GM19328 (cell line): ENCODE results near the gene RBBP6.
"Not testable (repeated sequence)": the region's sequence is repeated elsewhere in the genome, so short reads cannot be mapped to it uniquely, and the experiment has no call there.

Experiments
- ATAC-seq: cut with Tn5 transposase; IDR thresholded peaks from one replicate; pipeline ENCODE4 v1.9.1; 2021; ENCODE audit warnings: mild to moderate bottlenecking, moderate library complexity; ENCODE audit not compliant: unreplicated experiment

Gene RBBP6, protein sequence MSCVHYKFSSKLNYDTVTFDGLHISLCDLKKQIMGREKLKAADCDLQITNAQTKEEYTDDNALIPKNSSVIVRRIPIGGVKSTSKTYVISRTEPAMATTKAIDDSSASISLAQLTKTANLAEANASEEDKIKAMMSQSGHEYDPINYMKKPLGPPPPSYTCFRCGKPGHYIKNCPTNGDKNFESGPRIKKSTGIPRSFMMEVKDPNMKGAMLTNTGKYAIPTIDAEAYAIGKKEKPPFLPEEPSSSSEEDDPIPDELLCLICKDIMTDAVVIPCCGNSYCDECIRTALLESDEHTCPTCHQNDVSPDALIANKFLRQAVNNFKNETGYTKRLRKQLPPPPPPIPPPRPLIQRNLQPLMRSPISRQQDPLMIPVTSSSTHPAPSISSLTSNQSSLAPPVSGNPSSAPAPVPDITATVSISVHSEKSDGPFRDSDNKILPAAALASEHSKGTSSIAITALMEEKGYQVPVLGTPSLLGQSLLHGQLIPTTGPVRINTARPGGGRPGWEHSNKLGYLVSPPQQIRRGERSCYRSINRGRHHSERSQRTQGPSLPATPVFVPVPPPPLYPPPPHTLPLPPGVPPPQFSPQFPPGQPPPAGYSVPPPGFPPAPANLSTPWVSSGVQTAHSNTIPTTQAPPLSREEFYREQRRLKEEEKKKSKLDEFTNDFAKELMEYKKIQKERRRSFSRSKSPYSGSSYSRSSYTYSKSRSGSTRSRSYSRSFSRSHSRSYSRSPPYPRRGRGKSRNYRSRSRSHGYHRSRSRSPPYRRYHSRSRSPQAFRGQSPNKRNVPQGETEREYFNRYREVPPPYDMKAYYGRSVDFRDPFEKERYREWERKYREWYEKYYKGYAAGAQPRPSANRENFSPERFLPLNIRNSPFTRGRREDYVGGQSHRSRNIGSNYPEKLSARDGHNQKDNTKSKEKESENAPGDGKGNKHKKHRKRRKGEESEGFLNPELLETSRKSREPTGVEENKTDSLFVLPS (N-terminal part only)

DNA sequence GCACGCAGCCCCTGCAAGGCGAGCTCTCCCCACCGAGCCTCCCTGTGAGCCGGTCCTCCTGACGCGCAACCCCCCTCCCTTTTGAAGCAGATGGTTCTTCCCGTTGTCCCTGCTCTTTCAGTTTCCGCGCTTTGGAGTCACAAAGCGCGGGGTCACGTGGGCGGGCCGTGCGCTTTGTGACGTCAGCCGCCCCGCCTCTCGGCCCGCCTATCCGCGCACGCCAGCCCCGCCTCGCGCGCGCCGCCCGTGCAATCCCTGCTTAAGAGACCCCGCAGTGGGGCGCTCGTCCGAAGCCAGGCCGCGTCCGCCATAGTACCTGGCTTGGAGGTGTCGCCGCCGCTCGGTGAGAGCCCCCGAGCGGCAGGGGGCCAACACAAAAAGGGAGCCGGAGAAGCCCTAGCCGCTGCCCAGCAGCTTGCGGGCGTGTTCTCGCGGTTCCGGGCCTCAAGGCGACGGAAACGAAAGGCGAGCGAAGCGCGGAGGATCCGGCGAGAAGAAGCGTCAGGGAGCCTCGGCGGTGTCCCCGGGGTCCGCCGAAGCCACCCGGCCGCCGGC lies at the start of gene RBBP6:
RBBP6 (plus strand) TSS at position 272 of the 555 bp plus-strand sequence. CDS start 1,061 bp downstream, outside the sequence.
- peak; percentile 90 for ATAC-seq

DNA sequence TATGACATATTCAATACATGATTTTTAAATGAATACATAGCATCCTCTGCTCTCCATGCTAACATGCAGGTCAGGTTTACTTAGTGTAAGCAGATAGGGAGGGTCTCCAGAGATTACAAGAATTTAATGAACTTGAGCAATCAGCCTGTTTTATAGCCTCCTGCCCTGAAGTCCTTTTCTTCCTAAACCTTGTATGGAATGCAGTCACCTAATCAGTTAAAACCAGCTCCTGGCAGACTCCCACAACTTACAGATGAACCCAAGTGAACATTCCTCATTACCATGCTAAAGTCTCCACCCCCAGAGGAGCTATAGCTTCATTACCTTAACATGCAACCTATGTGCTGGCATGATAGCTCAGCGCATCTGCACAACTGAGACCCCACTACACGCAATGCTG lies 48.5 kb upstream of the RBBP6 start:
- ATAC-seq = no peak

DNA sequence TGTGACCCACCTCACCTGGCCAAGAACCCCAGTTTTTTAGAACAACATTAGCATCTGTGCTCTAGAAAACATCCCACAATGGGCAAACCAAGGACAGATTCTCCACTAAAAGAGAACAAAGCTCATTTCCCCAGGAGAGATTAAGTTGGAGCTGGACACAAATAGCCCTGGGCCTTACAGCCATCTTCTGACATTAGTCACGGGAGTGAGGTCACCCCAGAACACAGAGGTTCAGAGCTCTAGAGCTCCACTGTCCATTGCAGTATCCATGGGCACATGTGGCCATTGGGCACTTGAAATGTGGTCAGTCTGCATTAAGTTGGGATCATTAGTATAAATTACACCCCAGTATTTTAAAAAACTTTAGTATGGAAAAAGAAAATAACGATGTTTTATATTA lies 47.6 kb upstream of the RBBP6 start:
- ATAC-seq = no peak

DNA sequence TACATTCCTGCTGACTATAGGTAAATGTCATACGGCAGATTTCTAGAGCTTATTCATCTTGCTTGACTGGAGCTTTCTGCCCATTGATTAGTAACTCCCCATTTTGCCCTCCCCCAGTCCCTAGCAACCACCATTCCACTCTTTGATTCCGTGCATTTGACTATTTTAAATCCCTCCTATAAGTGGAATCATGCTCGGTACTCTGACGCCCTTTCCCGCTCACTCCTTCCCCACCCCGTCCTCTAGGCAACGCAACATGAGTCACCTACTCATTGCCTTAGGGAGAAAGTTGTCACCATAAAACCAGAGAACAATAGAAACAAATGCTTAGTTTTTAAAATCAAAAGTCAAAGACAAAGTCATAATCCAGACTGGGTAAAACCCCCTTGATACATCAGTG lies 45.5 kb upstream of the RBBP6 start:
- ATAC-seq = no peak

DNA sequence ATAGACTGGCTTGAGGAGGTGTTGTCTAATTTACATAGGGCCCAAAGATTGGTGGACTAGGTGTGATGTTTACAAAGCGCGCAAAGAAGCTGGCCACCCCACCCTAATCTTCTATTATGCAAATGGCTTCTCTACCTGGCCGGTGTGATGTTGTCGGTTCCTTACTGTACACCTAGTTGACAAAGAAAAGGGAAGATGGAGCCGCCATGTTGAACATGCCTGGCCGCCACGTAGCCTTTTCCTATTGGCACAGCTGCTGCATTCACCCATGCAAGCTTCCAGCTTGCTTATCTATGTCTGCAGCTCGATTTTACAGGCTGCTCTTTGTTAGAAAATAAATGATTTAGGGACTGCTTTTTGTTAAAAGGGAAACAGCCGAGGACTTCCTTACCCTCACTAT lies 44.2 kb upstream of the RBBP6 start:
- not testable (repeated sequence) for ATAC-seq

DNA sequence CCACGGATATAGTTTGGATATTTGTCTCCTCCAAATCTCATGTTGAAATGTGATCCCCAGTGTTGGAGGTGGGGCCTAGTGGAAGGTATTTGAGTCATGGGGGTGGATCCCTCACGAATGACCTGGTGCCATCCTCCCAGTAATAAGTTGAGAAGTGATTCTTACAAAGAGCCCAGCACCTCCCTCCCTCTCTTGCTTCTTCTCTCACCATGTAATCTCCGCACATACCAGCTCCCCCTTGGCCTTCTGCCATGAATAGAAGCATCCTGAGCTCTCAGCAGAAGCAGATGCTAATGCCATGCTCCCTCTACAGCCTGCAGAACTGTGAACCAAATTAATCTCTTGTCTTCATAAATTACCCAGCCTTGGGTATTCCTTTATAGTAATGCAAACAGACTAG lies 41.9 kb upstream of the RBBP6 start:
- ATAC-seq = no peak

DNA sequence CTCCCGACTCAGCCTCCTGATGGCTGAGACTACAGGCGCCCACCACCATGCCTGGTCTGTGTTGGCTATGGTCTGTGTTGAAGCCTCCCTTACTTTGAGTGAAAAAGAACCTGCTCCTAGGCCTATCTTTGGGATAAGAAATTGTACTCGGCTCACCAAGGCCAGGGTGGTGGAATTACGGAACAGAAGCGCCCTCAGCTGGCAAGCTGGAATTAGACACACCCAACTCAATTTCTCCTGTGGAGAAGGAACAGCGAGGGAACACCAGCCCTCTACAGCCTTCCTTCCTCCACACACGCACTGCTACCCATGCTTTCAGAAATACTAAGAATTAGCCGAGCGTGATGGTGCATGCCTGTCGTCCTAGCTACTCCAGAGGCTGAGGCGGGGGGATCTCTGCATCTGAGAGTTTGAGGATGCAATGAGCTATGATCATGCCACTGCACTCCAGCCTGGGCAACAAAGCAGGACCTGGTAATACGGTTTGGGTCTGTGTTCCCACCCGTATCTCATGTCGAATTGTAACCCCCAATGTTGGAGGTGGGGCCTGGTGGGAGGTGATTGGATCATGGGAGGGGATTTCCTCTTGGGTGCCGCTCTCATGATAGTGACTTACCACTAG lies 40.1 kb upstream of the RBBP6 start:
- ATAC-seq = no peak

DNA sequence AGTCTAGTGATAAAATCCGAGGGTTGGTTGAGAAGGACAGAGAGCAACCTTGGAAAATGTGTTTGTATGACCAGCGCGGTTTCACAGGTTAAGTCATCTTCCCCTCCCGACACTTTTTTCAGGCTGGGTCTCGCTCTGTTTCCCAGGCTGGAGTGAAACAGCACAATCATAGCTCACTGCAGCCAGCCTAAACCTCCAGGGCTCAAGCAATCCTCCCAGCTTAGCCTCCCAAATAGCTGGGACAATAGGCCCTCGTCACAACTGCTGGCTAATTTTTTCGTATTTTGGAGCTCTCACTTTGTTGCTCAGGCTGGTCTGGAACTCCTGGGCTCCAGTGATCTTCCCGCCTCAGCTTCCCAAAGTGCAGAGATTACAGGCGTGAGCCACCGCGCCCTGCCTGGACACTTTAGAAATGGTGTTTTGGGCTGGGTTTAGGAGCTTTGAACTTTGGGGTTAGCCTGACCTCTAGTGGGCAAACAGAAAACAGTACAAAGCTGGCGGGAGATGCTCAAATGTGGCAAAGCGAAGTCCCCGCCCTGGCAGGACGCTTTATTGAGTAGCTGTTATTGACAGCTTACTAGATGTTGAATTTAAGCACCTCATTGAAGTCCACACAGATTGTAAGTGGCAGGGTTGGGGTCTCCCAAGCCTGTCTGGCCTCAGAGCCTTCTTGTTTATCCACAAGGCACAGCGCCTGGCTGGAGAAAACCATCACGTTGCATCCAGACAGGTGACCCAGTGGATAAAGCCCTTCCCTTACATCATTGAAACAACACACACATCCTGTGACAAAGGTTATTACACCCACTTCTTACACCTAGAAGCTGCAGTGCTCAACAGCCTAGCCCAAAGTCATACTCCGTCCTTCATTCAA lies 34.7 kb upstream of the RBBP6 start:
- ATAC-seq = no peak

DNA sequence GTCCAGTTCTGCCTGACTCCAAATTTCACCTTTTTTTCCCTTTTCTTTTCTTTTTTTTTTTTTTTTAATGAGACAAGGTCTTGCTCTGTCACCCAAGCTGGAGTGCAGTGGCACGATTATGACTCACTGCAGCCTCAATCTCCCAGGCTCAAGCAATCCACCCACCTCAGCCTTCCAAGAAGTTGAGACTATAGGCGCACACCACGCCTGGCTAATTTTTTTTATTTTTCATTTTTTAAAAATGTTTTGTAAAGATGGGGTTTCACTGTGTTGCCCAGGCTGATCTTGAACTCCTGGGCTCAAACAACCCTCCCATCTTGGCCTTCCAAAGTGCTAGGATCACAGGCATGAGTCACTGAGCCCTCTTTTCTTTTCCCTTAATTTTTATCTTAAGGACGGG lies 33.4 kb upstream of the RBBP6 start:
- no peak for ATAC-seq

DNA sequence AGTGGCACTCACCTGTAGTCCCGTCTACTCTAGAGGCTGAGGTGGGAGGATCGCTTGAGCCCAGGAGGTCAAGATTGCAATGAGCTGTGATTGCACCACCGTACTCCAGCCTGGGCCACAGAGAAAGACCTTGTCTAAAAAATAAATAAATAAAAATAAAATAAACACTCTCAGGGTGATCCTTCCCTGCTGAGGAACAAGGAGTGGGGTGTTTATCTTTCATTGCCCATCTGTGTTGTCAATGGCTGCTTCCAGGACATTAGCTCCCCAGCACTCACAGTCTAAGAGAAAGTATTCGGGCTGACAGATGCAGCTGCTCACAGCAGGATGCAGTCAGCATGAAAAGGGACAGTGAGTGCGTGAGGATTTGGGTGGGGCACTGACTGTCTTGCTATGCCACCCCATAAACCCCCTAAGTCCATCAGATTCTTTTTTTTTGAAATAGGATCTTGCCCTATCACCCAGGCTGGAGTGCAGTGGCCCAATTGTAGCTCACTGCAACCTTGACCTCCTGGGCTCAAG lies 31.3 kb upstream of the RBBP6 start:
- no peak for ATAC-seq

DNA sequence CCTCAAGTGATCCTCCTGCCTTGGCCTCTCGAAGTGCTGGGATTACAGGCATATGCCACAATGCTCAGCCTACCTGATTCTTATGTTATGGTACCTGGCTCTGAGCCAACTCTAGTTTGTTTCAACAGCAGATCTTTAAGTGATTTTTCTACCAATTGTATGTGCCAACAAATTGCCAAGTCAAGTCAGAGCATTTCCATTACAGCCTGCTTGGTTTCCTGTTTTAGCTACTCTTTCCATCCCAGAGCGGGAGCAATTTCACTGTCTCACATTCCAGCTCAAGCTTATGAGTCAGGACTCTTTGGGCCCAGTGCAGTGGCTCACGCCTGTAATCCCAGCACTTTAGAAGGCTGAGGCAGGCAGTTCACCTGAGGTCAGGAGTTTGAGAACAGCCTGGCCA lies 30.8 kb upstream of the RBBP6 start:
- no peak for ATAC-seq

DNA sequence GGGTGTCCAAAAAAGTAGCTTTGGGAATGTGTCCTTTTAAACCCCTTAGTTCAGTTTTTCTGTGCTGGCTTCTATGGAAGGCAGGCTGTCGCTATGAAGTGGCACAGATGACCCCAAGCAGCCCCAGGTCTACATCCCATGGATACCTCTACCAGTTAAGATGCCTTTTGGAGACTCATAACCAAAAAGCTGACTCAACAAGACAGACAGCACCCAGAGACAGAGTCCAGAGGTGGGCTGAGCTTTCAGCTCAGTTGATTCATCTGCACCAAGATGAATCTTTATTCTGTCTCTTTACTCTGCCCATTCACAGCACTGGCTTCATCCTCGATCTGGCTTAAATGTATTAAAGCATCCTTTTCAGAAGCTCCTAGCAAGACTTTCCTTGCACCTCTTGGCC lies 29.8 kb upstream of the RBBP6 start:
- ATAC-seq = no peak

DNA sequence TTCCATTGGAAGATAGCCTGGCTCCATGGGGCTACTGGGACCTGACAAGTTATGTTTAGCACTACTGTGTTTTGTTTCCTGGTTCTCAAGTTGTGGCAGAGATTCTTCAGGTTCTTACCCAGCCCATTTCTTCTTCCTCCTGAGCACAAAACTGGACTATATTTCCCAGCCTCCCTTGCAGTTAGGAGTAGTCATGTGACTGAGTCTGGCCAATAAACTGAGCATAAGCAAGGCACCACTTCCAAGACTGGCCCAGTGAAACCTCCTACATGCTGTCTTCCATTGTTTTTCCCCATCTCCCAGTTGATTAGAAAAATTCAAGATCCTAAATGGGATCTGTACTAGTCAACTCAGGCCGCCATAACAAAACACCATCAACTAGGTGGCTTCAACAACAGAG lies 28.2 kb upstream of the RBBP6 start:
- no peak for ATAC-seq

DNA sequence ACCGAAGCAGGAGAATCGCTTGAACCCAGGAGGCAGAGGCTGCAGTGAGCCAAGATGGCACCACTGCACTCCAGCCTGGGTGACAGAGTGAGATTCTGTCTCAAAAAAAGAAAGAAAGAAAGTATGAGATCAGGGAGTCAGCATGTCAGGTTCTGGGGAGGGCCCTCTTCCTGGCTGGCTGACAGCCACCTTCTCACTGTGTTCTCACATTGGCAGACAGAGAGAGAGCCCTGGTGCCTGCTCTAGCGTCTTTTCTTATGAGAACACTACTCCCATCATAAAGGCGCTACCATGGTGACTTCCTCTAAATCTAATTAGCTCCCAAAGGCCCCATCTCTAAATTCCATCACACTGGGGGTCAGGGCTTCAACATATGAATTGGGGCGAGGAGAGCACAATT lies 27.6 kb upstream of the RBBP6 start:
- no peak for ATAC-seq

DNA sequence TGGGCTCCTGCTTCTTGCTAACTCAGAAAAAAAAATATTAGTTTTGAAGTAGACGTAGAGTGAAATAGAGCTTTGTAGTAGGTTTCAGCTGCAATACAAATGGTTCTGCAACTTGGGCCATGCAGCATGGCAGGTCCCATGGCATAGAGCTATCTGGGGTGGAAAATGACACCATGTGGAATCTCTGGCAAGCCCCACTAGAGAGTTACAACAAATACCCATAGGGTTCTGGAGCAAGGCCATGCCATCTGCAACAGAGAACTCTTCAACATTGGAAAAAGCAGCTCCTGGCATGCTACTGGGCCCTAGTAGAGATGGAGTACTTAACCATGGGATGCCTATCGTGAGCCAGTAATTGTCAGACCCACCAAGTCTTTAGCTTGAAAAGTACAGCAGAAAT lies 25.3 kb upstream of the RBBP6 start:
- no peak for ATAC-seq

DNA sequence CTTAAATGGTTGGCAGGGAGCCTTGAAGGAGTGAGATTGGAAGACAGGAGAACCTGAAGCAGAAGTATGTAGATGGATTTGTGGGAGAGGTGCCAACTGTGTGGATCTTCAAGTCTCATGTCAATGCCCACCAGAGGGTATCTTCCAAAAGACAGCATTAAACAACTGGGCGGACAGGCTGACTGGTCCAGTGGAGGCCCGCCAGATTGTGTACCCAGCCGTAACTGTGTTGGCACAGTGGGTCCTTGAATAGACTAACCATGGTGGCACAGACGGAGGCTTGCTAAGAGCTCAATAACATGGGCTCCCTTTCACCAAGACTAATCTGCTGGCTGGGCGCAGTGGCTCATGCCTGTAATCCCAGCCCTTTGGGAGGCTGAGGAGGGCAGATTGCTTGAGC lies 24.2 kb upstream of the RBBP6 start:
- no peak for ATAC-seq

DNA sequence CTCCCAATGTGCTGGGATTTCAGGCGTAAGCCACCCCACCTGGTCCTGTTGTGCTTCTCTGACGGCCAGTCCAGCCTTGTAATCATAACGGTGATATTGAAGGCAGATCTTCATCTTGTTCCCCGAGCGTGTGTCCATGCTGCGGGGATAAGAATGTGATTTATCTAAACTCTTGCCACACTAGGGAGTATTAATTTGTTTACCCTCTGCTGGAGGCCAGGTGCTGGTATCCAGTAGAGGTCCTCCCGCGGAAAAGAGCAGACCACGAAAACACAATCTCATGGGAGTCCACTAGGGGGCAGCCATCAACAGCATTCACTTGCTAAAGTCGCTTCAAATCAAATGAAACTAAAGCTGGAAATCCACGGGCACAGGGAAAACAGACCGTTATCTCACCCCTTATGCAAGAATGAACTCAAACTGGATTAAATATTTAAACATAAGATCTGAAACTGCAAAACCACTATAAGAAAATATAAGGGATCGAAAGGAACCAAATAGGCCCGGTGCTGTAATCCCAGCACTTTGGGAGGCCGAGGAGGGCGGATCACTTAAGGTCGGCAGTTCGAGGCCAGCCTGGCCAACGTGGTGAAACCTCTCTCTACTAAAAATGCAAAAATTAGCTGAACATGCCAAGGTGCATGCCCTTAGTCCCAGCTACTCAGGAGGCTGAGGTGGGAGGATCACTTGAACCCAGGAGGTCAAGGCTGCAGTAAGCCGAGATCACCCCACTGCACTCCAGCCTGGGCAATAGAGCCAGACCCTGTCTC lies 22.3 kb upstream of the RBBP6 start:
- no peak for ATAC-seq

DNA sequence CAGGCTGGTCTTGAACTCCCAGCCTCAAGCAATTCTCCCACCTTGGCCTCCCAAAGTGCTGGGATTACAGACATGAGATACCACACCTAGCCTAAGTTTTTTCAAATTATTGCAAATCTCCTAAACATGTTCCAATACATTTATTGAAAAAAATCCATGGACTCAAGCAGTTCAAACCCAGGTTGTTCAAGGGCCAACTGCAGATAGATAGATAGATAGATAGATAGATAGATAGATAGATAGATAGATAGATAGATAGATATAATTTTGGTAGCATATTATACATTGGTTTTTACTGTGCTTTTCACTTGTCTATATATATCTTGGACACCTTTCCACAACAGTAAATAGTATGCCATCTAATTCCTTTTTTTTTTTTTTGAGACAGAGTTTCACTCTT lies 20.9 kb upstream of the RBBP6 start:
- ATAC-seq = no peak

DNA sequence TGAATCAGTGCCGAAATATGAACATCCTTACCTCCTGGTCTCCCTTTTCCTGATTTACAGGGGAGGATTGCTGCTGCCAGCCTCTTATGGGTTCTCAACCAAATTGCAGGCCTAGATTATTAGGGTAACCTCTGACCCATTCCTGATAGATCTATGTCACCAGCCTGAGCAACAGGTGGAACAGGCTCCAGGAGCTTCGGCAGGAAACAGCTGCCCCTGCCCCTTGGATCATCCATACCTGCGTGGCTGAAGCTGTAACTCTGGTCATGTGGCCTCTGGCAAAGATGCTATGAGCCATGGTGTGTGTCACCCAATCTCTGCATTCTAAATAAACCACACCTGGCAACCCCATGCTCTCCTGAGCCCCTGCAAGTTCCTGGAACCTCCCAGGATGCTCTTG lies 18.4 kb upstream of the RBBP6 start:
- no peak for ATAC-seq
